Activated naive CD4-positive, alpha-beta T cell treated with anti-CD3 and anti-CD28 coated beads for 36 hours (primary cell): ENCODE data around the gene CNKSR2. TPM values are rescaled to one million over a fixed set of nuclear protein-coding genes. Genes with fewer than 3 reads are reported as not detected.
A peak's percentile ranks its signal among the peaks of the same experiment; 100 is the strongest.
"Not testable (repeated sequence)": the region's sequence is repeated elsewhere in the genome, so short reads cannot be mapped to it uniquely, and the experiment has no call there.

Experiments
- CTCF ChIA-PET: fragments of 350-600 bp; sonication (Branson Sonifier 250); formaldehyde crosslinking; loops from one replicate; lab custom pipeline; 2021; ENCODE audit warnings: antibody characterized with exemption; lab: Charles Lee
- DNase-seq: peaks from one replicate; pipeline ENCODE4 v3.0.0-alpha.2; 2020
- H3K27ac Mint-ChIP-seq: one replicate; pipeline ENCODE4 v1.8.0; 2021; ENCODE audit warnings: mild to moderate bottlenecking, mixed read lengths
- H3K27me3 Mint-ChIP-seq: one replicate; pipeline ENCODE4 v1.8.0; 2021; ENCODE audit warnings: low read depth, mixed read lengths
- H3K36me3 Mint-ChIP-seq: one replicate; pipeline ENCODE4 v1.8.0; 2021; ENCODE audit warnings: low read depth, mixed read lengths
- H3K4me1 Mint-ChIP-seq: one replicate; pipeline ENCODE4 v1.8.0; 2021; ENCODE audit warnings: low read depth, mixed read lengths
- H3K4me3 Mint-ChIP-seq: one replicate; pipeline ENCODE4 v1.8.0; 2021; ENCODE audit warnings: mild to moderate bottlenecking, moderate library complexity, mixed read lengths
- H3K9me3 Mint-ChIP-seq: one replicate; pipeline ENCODE4 v1.8.0; 2021; ENCODE audit warnings: mixed read lengths
- intact Hi-C: fragments of 100-400 bp; cut with micrococcal nuclease; formaldehyde crosslinking; loops from one replicate; pipeline ENCODE4 v1.15.1; 2023
- total RNA-seq, 2 experiments: library from RNA; stranded (reverse); gene quantifications; one replicate each; pipeline ENCODE4 v1.2.3, GENCODE V29; 2021

CNKSR2 gene
- total RNA-seq, 2 experiments from 2014 or later, result 6.6 to 8.4 TPM

GRCh38 chrX:21544642-21545041 is 170.4 kb downstream of the CNKSR2 start:
- CTCF ChIA-PET, H3K27me3 Mint-ChIP-seq, intact Hi-C loops, H3K9me3 Mint-ChIP-seq, H3K27ac Mint-ChIP-seq, DNase-seq, H3K36me3 Mint-ChIP-seq, H3K4me3 Mint-ChIP-seq, H3K4me1 Mint-ChIP-seq: not testable (repeated sequence)

GRCh38 chrX:21559417-21559816 is 185.2 kb downstream of the CNKSR2 start:
- H3K27ac Mint-ChIP-seq, result no peak overlapping the region
- H3K4me3 Mint-ChIP-seq, result no peak overlapping the region
- intact Hi-C loops, result no loop called here
- H3K4me1 Mint-ChIP-seq, result peaks cover 4% of the 10 kb centered on the region
- CTCF ChIA-PET, result no interaction called here
- peaks cover 16% of the 10 kb centered on the region for H3K36me3 Mint-ChIP-seq
- H3K27me3 Mint-ChIP-seq, result no peaks in the 10 kb centered on the region
- no peaks in the 10 kb centered on the region for H3K9me3 Mint-ChIP-seq
- no peak for DNase-seq

GRCh38 chrX:21565025-21565424 is 190.8 kb downstream of the CNKSR2 start:
- Mint-ChIP-seq H3K4me3 (no peak overlapping the region), H3K9me3 (no peaks in the 10 kb centered on the region), H3K36me3 (peaks cover 25% of the 10 kb centered on the region), H3K4me1 (no peaks in the 10 kb centered on the region), H3K27me3 (no peaks in the 10 kb centered on the region), H3K27ac (no peak overlapping the region)
- intact Hi-C loops, result no loop called here
- no peak for DNase-seq
- CTCF ChIA-PET, result no interaction called here

- no peaks in the 10 kb centered on the region for H3K27me3 Mint-ChIP-seq
- intact Hi-C loops, result no loop called here
- no peak for DNase-seq
- H3K36me3 Mint-ChIP-seq, result peaks cover 31% of the 10 kb centered on the region
- H3K4me1 Mint-ChIP-seq, result peaks cover 9% of the 10 kb centered on the region
- CTCF ChIA-PET, result no interaction called here
- H3K4me3 Mint-ChIP-seq, result no peak overlapping the region
- peaks cover 4% of the 10 kb centered on the region for H3K9me3 Mint-ChIP-seq
- H3K27ac Mint-ChIP-seq, result no peak overlapping the region
These were observed 200.6 kb downstream of the CNKSR2 start for GRCh38 chrX:21574793-21575192.

- intact Hi-C loops, result no loop called here
- Mint-ChIP-seq H3K27ac (no peak overlapping the region), H3K27me3 (no peaks in the 10 kb centered on the region), H3K4me3 (no peak overlapping the region), H3K9me3 (no peaks in the 10 kb centered on the region), H3K4me1 (no peaks in the 10 kb centered on the region), H3K36me3 (peaks cover 4% of the 10 kb centered on the region)
- DNase-seq, result no peak
- CTCF ChIA-PET, result no interaction called here
These were observed 207.3 kb downstream of the CNKSR2 start for GRCh38 chrX:21581479-21581878.

- peaks cover 4% of the 10 kb centered on the region for H3K9me3 Mint-ChIP-seq
- no peak overlapping the region for H3K27ac Mint-ChIP-seq
- intact Hi-C loops, result no loop called here
These were observed 211.8 kb downstream of the CNKSR2 start for GRCh38 chrX:21586001-21586400.

GRCh38 chrX:21590012-21590776 is 216.0 kb downstream of the CNKSR2 start:
- Mint-ChIP-seq H3K36me3 (peaks cover 4% of the 10 kb centered on the region), H3K27ac (peak overlapping the region; percentile 44), H3K4me3 (no peak overlapping the region), H3K9me3 (peaks cover 4% of the 10 kb centered on the region), H3K27me3 (no peaks in the 10 kb centered on the region), H3K4me1 (peaks cover 17% of the 10 kb centered on the region)
- CTCF ChIA-PET, result no interaction called here
- no peak for DNase-seq
- intact Hi-C loops, result no loop called here

More at GRCh38 chrX:21586001-21586400, 211.8 kb downstream of the CNKSR2 start:
- H3K4me3 Mint-ChIP-seq, result no peak overlapping the region
- no peaks in the 10 kb centered on the region for H3K27me3 Mint-ChIP-seq
- H3K36me3 Mint-ChIP-seq, result peaks cover 4% of the 10 kb centered on the region
- no peak for DNase-seq
- CTCF ChIA-PET, result no interaction called here
- H3K4me1 Mint-ChIP-seq, result peaks cover 17% of the 10 kb centered on the region

- no peak overlapping the region for H3K27ac Mint-ChIP-seq
- no peak for DNase-seq
- H3K4me3 Mint-ChIP-seq, result no peak overlapping the region
- CTCF ChIA-PET, result no interaction called here
- H3K36me3 Mint-ChIP-seq, result peaks cover 7% of the 10 kb centered on the region
- intact Hi-C loops, result no loop called here
- H3K9me3 Mint-ChIP-seq, result no peaks in the 10 kb centered on the region
- H3K27me3 Mint-ChIP-seq, result no peaks in the 10 kb centered on the region
- no peaks in the 10 kb centered on the region for H3K4me1 Mint-ChIP-seq
These were observed 231.8 kb downstream of the CNKSR2 start for GRCh38 chrX:21606002-21606401.

GRCh38 chrX:21610168-21610567 is 235.9 kb downstream of the CNKSR2 start:
- no peaks in the 10 kb centered on the region for H3K9me3 Mint-ChIP-seq
- H3K27ac Mint-ChIP-seq, result no peak overlapping the region
- CTCF ChIA-PET, result no interaction called here
- H3K27me3 Mint-ChIP-seq, result no peaks in the 10 kb centered on the region
- no peak for DNase-seq
- H3K4me3 Mint-ChIP-seq, result no peak overlapping the region
- intact Hi-C loops, result no loop called here
- H3K36me3 Mint-ChIP-seq, result peaks cover 6% of the 10 kb centered on the region
- no peaks in the 10 kb centered on the region for H3K4me1 Mint-ChIP-seq

GRCh38 chrX:21612154-21612553 is 237.9 kb downstream of the CNKSR2 start:
- CTCF ChIA-PET, result no interaction called here
- H3K27ac Mint-ChIP-seq, result no peak overlapping the region
- no peak for DNase-seq
- H3K4me1 Mint-ChIP-seq, result no peaks in the 10 kb centered on the region
- no peak overlapping the region for H3K4me3 Mint-ChIP-seq
- intact Hi-C loops, result no loop called here
- H3K27me3 Mint-ChIP-seq, result no peaks in the 10 kb centered on the region
- H3K9me3 Mint-ChIP-seq, result no peaks in the 10 kb centered on the region
- H3K36me3 Mint-ChIP-seq, result peaks cover 3% of the 10 kb centered on the region

- Mint-ChIP-seq H3K36me3 (no peaks in the 10 kb centered on the region), H3K9me3 (no peaks in the 10 kb centered on the region), H3K27me3 (no peaks in the 10 kb centered on the region), H3K4me1 (peaks cover 5% of the 10 kb centered on the region), H3K27ac (no peak overlapping the region), H3K4me3 (no peak overlapping the region)
- DNase-seq, result no peak
- intact Hi-C loops, result no loop called here
- CTCF ChIA-PET, result no interaction called here
These were observed 242.2 kb downstream of the CNKSR2 start for GRCh38 chrX:21616386-21616785.

GRCh38 chrX:21620234-21620633 is 246.0 kb downstream of the CNKSR2 start:
- H3K36me3 Mint-ChIP-seq, result no peaks in the 10 kb centered on the region
- H3K4me1 Mint-ChIP-seq, result peaks cover 5% of the 10 kb centered on the region
- DNase-seq, result no peak
- H3K4me3 Mint-ChIP-seq, result no peak overlapping the region
- intact Hi-C loops, result no loop called here
- H3K27me3 Mint-ChIP-seq, result no peaks in the 10 kb centered on the region
- H3K9me3 Mint-ChIP-seq, result no peaks in the 10 kb centered on the region
- no peak overlapping the region for H3K27ac Mint-ChIP-seq
- CTCF ChIA-PET, result no interaction called here

GRCh38 chrX:21623778-21624501 is 249.7 kb downstream of the CNKSR2 start:
- Mint-ChIP-seq H3K4me1 (peaks cover 5% of the 10 kb centered on the region), H3K27me3 (no peaks in the 10 kb centered on the region), H3K36me3 (peaks cover 12% of the 10 kb centered on the region), H3K9me3 (no peaks in the 10 kb centered on the region), H3K4me3 (no peak overlapping the region), H3K27ac (no peak overlapping the region)
- intact Hi-C loops, result no loop called here
- no peak for DNase-seq
- CTCF ChIA-PET, result no interaction called here
